Osteocyte (in vitro differentiated cells): ENCODE measurements around the gene CALML6. TPM values are rescaled to one million over a fixed set of nuclear protein-coding genes. Genes with fewer than 3 reads are reported as not detected.
A peak's percentile ranks its signal among the peaks of the same experiment; 100 is the strongest.

ENCODE experiments used
- DNase-seq: peaks from one replicate; pipeline ENCODE4 v3.0.0; 2021; ENCODE audit warnings: mixed read lengths; ENCODE audit not compliant: unreplicated experiment; ENCODE audit errors: extremely low spot score
- H3K27ac Mint-ChIP-seq: one replicate; pipeline ENCODE4 v1.8.0; 2021; ENCODE audit warnings: mild to moderate bottlenecking, mixed read lengths; ENCODE audit not compliant: unreplicated experiment
- H3K27me3 Mint-ChIP-seq: one replicate; pipeline ENCODE4 v1.8.0; 2021; ENCODE audit warnings: mixed read lengths; ENCODE audit not compliant: unreplicated experiment
- H3K36me3 Mint-ChIP-seq: one replicate; pipeline ENCODE4 v1.8.0; 2021; ENCODE audit warnings: mixed read lengths; ENCODE audit not compliant: unreplicated experiment
- H3K4me1 Mint-ChIP-seq: one replicate; pipeline ENCODE4 v1.8.0; 2021; ENCODE audit warnings: mixed read lengths; ENCODE audit not compliant: unreplicated experiment
- H3K4me3 Mint-ChIP-seq: one replicate; pipeline ENCODE4 v1.8.0; 2021; ENCODE audit warnings: mild to moderate bottlenecking, moderate library complexity, mixed read lengths; ENCODE audit not compliant: unreplicated experiment
- H3K9me3 Mint-ChIP-seq: one replicate; pipeline ENCODE4 v1.8.0; 2021; ENCODE audit warnings: mixed read lengths; ENCODE audit not compliant: unreplicated experiment
- CTCF ChIP-seq: fragments of 200-600 bp; sonication (generic); IDR thresholded peaks from 2 replicates; pipeline ENCODE4 v1.5.0; 2021; ENCODE audit warnings: antibody characterized with exemption, mild to moderate bottlenecking, moderate library complexity
- long read RNA-seq: library from polyadenylated mRNA; unstranded; transcript quantifications from one replicate; pipeline ENCODE4 v2.0.0, GENCODE V29; 2021
- total RNA-seq: library from RNA; stranded (reverse); gene quantifications from 2 replicates; pipeline ENCODE4 v1.2.1, GENCODE V29; 2021

The CALML6 gene
- total RNA-seq, result 2.5 and 2.7 TPM in 2 replicates
- long read RNA-seq, result 0 reads

- Mint-ChIP-seq H3K4me1 (peaks cover 2% of the 10 kb centered on the region), H3K27ac (no peak within 1 kb of the TSS), H3K27me3 (no peaks in the 10 kb centered on the region), H3K36me3 (no peaks in the 10 kb centered on the region), H3K4me3 (no peak within 1 kb of the TSS), H3K9me3 (no peaks in the 10 kb centered on the region)
- no peak for DNase-seq
- no peak for TF ChIP-seq CTCF
Measured at GRCh38 chr1:1914971-1915692, at the start of gene CALML6. CALML6 (plus strand) TSS chr1:1915260; CDS start chr1:1915281, 21 bp downstream.

- peaks cover 38% of the 10 kb centered on the region for H3K4me1 Mint-ChIP-seq
- H3K27me3 Mint-ChIP-seq, result no peaks in the 10 kb centered on the region
- TF ChIP-seq CTCF, result no peak
- H3K27ac Mint-ChIP-seq, result no peak overlapping the region
- H3K36me3 Mint-ChIP-seq, result peaks cover 1% of the 10 kb centered on the region
- no peak overlapping the region for H3K4me3 Mint-ChIP-seq
- no peak for DNase-seq
- no peaks in the 10 kb centered on the region for H3K9me3 Mint-ChIP-seq
Measured at GRCh38 chr1:1867164-1867563, 47.9 kb upstream of the CALML6 start.

GRCh38 chr1:1869469-1869868 lies 45.6 kb upstream of the CALML6 start:
- TF ChIP-seq CTCF, result no peak
- peaks cover 1% of the 10 kb centered on the region for H3K36me3 Mint-ChIP-seq
- H3K4me1 Mint-ChIP-seq, result peaks cover 27% of the 10 kb centered on the region
- DNase-seq, result no peak
- H3K27ac Mint-ChIP-seq, result peak overlapping the region; percentile 32
- H3K4me3 Mint-ChIP-seq, result no peak overlapping the region
- no peaks in the 10 kb centered on the region for H3K27me3 Mint-ChIP-seq
- no peaks in the 10 kb centered on the region for H3K9me3 Mint-ChIP-seq

- H3K27me3 Mint-ChIP-seq, result no peaks in the 10 kb centered on the region
- peaks cover 6% of the 10 kb centered on the region for H3K36me3 Mint-ChIP-seq
- no peak for DNase-seq
- no peaks in the 10 kb centered on the region for H3K9me3 Mint-ChIP-seq
- no peak for TF ChIP-seq CTCF
- peaks cover 28% of the 10 kb centered on the region for H3K4me1 Mint-ChIP-seq
- H3K4me3 Mint-ChIP-seq, result no peak overlapping the region
- H3K27ac Mint-ChIP-seq, result peak overlapping the region; percentile 11
Measured at GRCh38 chr1:1872329-1872994, 42.6 kb upstream of the CALML6 start.

- Mint-ChIP-seq H3K4me1 (peaks cover 33% of the 10 kb centered on the region), H3K27ac (no peak overlapping the region), H3K27me3 (no peaks in the 10 kb centered on the region), H3K4me3 (no peak overlapping the region), H3K9me3 (no peaks in the 10 kb centered on the region), H3K36me3 (peaks cover 6% of the 10 kb centered on the region)
- DNase-seq, result no peak
- TF ChIP-seq CTCF, result no peak
Measured at GRCh38 chr1:1873186-1873585, 41.9 kb upstream of the CALML6 start.
